Mesothelial cell of epicardium (in vitro differentiated cells): Measurements from ENCODE around the gene SYNGR4. TPM values are rescaled to one million over a fixed set of nuclear protein-coding genes. Genes with fewer than 3 reads are reported as not detected.

Experiments used
- DNase-seq, 2 experiments: peaks; one replicate each; pipeline ENCODE4 v3.0.0; 2021; ENCODE audit warnings: low spot score in 2 of 2; ENCODE audit not compliant: unreplicated experiment in 2 of 2
- H3K27ac Mint-ChIP-seq: 2 replicates; pipeline ENCODE4 v1.8.0; 2021; ENCODE audit warnings: mixed read lengths
- H3K27me3 Mint-ChIP-seq: 2 replicates; pipeline ENCODE4 v1.8.0; 2021; ENCODE audit warnings: low read depth, mixed read lengths
- H3K36me3 Mint-ChIP-seq: 2 replicates; pipeline ENCODE4 v1.8.0; 2021; ENCODE audit warnings: mixed read lengths
- H3K4me1 Mint-ChIP-seq: 2 replicates; pipeline ENCODE4 v1.8.0; 2021; ENCODE audit warnings: mixed read lengths
- H3K4me3 Mint-ChIP-seq: 2 replicates; pipeline ENCODE4 v1.8.0; 2021; ENCODE audit warnings: mild to moderate bottlenecking, moderate library complexity, mixed read lengths
- H3K9me3 Mint-ChIP-seq: 2 replicates; pipeline ENCODE4 v1.8.0; 2021; ENCODE audit warnings: mixed read lengths
- total RNA-seq: library from RNA; stranded (reverse); gene quantifications from 3 replicates; pipeline ENCODE4 v1.2.1, GENCODE V29; 2021
- TF ChIP-seq, protein P1 (sequence below): fragments of 200-600 bp; sonication (generic); IDR thresholded peaks from one replicate; pipeline ENCODE4 v1.5.0; 2021; ENCODE audit warnings: antibody characterized with exemption; ENCODE audit not compliant: unreplicated experiment

SYNGR4 gene
- total RNA-seq, 1 donor from 2014 or later, result not detected

DNA sequence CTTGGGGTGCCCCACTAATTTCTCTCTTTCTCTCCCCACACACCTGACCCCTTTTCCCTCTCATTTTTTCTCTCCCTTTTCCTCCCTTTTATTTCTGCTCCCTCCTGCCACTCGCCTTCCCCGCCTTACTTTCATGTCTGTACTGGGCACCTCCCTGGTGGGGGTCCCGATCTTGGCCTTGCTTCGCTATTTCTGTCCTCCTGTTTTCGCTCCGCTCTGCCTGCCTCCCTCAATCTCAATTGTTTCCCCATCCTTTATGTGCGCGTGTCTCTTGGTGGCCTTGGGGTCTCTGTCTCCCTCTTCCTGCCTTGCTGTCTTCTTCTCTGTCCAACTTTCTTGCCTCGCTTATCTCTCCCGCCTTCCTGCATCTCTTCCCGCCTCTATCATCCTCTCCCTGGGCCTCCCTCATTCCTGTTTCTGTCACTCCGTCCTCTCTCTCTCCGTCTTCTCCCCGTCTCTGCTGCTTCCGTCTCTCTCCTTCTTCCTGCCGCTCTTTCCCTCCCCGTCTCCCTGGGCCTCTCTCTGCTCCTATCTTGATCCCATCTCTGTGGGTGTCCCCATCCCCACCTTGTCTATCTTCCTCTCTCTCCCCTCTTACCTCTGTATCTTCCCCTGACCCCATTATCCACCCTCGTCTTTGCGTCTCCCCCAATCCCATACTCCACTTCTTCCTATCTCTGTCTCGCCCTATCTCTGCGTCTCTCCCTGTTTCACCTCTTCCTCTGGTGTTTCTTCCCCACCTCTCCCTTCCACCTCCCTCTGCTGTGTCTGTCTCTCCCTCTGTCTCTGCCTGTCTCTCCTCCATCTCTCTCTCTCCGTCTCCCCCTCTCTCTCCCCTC lies 33.3 kb downstream of the SYNGR4 start:
- Mint-ChIP-seq H3K4me3 (peak overlapping the region; percentile 80), H3K36me3 (no peaks in the 10 kb centered on the region), H3K27me3 (peaks cover 34% of the 10 kb centered on the region), H3K27ac (peak overlapping the region; percentile 85), H3K4me1 (peaks cover 43% of the 10 kb centered on the region), H3K9me3 (no peaks in the 10 kb centered on the region)
- no peak for DNase-seq
- TF ChIP-seq, protein P1, sequence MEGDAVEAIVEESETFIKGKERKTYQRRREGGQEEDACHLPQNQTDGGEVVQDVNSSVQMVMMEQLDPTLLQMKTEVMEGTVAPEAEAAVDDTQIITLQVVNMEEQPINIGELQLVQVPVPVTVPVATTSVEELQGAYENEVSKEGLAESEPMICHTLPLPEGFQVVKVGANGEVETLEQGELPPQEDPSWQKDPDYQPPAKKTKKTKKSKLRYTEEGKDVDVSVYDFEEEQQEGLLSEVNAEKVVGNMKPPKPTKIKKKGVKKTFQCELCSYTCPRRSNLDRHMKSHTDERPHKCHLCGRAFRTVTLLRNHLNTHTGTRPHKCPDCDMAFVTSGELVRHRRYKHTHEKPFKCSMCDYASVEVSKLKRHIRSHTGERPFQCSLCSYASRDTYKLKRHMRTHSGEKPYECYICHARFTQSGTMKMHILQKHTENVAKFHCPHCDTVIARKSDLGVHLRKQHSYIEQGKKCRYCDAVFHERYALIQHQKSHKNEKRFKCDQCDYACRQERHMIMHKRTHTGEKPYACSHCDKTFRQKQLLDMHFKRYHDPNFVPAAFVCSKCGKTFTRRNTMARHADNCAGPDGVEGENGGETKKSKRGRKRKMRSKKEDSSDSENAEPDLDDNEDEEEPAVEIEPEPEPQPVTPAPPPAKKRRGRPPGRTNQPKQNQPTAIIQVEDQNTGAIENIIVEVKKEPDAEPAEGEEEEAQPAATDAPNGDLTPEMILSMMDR, result no peak

DNA sequence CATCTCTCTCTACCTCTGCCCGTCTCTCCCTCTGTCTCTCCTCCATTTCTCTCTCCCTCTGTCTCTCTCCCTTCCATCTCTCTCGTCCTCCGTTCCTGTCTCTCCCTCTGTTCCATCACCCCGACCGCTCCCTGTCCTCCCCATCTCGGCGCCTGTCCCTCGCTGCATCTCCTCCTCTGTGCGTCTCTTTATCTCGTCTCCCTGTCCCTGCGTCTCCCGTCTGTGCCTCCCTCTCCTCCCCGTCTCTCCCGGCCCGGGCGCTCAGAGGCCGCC lies 33.9 kb downstream of the SYNGR4 start:
- Mint-ChIP-seq H3K27ac (peak overlapping the region; percentile 85), H3K27me3 (peaks cover 30% of the 10 kb centered on the region), H3K4me3 (peak overlapping the region; percentile 80), H3K4me1 (peaks cover 39% of the 10 kb centered on the region), H3K9me3 (no peaks in the 10 kb centered on the region), H3K36me3 (no peaks in the 10 kb centered on the region)
- TF ChIP-seq, protein P1, result no peak
- no peak for DNase-seq

DNA sequence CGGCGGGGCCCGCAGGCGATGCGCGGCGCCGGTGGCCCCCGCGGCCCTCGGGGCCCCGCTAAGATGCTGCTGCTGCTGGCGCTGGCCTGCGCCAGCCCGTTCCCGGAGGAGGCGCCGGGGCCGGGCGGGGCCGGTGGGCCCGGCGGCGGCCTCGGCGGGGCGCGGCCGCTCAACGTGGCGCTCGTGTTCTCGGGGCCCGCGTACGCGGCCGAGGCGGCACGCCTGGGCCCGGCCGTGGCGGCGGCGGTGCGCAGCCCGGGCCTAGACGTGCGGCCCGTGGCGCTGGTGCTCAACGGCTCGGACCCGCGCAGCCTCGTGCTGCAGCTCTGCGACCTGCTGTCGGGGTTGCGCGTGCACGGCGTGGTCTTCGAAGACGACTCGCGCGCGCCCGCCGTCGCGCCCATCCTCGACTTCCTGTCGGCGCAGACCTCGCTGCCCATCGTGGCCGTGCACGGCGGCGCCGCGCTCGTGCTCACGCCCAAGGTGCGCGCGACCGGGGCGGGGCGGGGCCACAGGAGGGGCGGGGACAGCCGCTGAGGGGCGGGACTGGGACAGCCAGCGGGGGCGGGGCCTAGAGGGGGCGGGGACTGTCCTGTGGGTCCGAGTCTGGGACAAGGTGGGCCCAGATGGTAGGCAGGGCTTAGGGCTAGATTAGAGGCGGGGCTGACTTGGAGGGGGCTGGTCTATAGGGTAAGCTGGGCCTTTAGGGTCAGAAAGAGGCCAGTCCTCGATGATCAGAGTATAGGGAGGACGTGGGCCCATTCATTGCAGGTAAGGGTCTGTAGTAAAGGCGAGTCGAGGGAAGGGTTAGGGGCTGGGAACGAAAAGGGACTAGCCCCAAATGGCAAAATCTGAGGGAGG lies 34.4 kb downstream of the SYNGR4 start:
- Mint-ChIP-seq H3K4me3 (peak overlapping the region; percentile 56), H3K4me1 (peaks cover 40% of the 10 kb centered on the region), H3K36me3 (no peaks in the 10 kb centered on the region), H3K9me3 (no peaks in the 10 kb centered on the region), H3K27me3 (peaks cover 30% of the 10 kb centered on the region), H3K27ac (peak overlapping the region; percentile 88)
- peak; percentile 69 to 79 for DNase-seq
- TF ChIP-seq, protein P1, result no peak

DNA sequence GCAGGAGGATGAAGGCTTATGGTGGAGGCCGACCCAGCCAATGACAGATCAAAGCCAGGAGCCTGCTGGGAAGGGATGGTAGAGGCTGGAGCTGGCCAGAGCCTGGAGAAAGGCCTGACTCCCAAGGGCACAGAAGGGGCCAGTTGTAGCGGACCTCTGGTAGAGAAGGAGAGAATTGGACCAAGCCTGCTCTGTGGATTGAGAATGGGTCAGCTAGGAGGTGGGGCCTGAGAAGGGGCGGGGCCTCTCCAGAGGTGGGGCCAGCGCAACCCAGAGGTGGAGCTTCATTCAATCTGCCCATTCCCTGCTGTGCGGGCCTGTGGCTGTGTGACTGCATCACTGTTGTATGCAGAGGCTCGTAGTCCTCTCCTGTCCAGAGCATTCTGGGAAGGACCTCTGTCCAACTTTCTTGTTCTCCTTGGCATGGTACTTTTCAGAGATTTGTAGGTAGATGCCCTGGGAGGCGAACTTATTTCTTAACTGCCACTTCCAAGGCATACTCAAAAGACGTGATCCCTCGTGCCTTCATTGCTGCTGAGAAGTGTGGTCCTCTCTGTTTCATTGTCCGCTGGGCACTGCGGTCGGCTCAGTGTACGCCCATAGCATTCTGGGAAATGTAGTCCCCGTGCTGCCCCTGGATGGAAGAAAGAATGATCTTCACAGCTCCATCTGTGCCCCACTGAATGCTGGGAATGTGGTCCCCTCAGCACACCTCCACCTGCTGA lies 36.0 kb downstream of the SYNGR4 start:
- Mint-ChIP-seq H3K27ac (peak overlapping the region; percentile 83), H3K36me3 (no peaks in the 10 kb centered on the region), H3K9me3 (no peaks in the 10 kb centered on the region), H3K27me3 (peaks cover 18% of the 10 kb centered on the region), H3K4me3 (peak overlapping the region; percentile 58), H3K4me1 (peaks cover 34% of the 10 kb centered on the region)
- TF ChIP-seq, protein P1, result no peak
- no peak for DNase-seq

DNA sequence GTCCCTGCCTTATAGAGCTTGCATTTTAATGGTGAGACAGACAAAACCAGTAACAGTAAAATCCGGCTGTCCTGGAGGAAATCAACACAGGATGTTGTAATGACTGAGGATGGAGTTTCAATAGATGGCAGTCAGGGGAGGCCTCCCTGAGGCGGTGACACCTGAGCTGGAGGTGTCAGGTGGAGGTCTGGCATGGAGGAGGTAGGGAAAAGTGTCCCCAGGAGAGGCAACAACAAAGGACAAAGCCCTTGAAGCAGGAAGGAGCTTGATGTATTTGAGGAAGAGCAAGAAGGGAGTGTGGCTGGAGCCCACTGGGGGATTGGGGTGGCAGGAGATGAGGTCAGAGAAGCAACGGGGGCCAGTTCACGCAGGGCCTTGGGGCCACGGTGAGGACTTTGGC lies 37.1 kb downstream of the SYNGR4 start:
- Mint-ChIP-seq H3K4me3 (no peak overlapping the region), H3K4me1 (peaks cover 23% of the 10 kb centered on the region), H3K36me3 (no peaks in the 10 kb centered on the region), H3K27ac (no peak overlapping the region), H3K9me3 (no peaks in the 10 kb centered on the region), H3K27me3 (peaks cover 8% of the 10 kb centered on the region)
- TF ChIP-seq, protein P1, result no peak
- DNase-seq, result no peak
